SKM-1 (cell line): ENCODE data around the gene RARB.

Experiments
- DNase-seq: peaks from one replicate; lab custom pipeline; 2025; ENCODE audit not compliant: unreplicated experiment; lab: John Stamatoyannopoulos, UW

RARB gene

DNA sequence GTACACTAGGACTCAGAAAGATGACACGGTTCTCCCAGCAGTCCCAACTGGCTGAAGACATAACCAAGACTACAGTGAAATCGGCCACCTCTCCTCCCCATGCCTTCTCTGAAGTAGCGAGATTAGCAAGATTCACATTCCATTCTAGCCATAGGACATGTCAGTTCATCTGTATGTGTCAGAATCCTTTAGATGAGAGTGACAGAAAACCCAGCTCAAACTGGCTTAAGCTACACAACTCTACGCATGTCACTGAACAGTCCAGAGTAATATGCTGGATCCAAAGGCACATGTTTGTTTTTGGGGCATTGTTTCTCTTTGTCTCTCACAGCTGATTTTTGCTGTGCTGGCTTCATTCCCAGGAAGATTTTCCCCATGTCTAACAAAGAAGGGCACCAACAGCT is 75.8 kb downstream of the RARB start:
- DNase-seq, result no peak

DNA sequence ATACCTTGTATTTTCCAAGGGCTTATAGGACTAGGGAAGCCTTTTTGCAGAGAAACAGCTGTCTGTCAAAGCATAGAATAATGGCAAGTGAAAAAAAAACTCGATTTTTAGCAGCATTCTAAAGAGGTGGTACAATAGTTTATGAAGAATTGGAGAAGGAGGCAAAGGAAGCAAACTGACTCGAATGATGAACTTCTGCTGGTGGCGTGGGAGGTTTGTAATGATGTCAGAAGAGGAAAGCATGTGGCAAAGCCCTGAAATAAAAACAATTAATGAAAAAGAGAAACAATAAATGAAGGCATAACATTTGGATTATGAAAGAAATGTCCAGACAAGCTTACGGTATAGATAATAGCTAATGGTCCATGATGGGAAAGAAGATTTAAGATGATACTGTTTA is 77.5 kb downstream of the RARB start:
- DNase-seq, result no peak

DNA sequence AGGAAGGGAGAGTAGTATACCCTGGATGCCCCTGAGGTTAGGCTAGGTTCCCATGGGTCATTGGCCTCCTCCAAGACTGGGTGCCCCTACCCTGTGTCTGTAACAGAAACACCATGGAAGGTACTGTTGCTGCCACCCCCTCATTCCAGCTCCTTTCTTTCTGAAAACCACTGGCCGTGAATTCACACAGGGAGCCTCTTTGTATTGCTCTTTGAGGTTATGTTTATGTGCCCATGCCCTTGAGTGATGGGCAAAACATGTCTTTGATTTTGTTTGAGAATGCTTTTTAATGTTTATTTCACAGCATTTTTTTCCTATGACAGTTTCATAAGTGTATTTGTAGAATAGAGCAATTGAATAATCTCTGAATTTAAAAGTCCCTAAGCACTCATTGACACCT is 79.7 kb downstream of the RARB start:
- no peak for DNase-seq

DNA sequence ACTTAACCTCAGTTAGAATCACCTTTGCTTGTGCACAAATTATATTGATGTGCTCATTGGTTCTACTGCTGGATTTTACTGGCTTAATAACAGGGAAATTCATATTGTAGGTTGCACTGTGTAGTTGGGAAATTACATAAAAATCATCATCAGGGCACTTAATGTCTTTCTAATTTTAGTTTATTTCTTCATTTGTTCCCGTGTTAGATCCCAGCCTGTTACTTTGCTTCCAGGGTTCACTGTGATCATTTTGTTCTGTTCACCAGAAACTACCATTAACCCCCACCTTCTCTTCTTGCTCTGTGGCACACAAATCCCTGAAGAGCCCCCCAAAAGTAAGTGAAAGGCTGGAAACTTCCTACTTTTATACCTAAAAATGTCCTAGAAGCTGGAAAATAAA is 80.4 kb downstream of the RARB start:
- no peak for DNase-seq

- DNase-seq, result no peak
Observed at GRCh38 chr3:25508901-25509300, 80.8 kb downstream of the RARB start.

DNA sequence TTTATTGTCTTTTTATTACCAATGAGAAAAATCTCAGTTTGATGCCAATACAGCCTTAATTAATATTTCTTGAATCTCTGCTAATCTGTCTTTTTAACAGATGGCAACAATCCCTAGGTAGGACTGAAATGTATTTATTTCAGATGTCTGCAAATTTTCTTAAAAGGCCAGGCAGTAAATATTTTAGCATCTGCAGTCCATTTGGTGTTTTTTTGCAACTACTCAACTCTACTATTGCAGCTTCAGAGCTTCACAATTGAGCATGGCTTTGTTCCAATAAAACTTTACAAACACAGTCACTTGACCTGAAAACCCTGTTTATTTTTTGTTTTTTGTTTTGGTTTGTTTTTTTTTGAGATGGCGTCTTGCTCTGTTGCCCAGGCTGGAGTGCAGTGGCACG is 82.7 kb downstream of the RARB start:
- DNase-seq, result no peak

DNA sequence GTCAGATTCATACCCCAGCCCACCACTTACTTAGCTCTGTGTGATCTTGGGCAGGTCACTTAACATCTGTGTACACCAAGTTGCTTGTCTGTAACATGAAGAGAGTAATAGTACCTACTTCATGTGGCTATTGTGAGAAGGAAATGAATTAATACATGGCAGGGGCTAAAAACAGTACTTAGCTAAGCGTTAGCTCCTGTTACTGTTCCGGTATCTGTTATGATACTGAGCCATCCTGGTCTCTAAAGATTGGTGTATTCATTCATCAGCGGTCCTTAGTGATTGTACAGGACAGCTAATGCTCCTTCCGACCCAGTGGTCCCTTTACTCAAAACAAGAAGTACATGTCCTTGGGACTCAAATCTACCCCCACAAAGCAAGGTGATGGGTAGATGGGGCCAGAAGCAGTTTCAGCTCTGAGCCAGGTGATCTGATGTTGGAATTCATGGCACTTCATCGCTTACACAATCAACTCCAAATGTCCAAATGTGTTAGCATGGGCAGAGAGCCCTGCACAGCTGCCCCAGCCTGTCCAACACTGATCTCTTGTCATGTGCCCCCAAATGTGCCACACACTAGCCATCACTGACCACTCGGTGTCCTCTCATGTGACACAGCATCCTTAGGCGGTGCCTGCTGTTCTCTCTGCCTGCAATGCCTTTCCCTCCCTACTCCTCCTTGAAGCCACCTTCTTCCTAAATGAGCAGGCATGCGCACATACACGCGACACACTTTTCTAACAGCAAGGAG is 84.1 kb downstream of the RARB start:
- no peak for DNase-seq

GRCh38 chr3:25513642-25514266 is 85.7 kb downstream of the RARB start:
- DNase-seq, result no peak

DNA sequence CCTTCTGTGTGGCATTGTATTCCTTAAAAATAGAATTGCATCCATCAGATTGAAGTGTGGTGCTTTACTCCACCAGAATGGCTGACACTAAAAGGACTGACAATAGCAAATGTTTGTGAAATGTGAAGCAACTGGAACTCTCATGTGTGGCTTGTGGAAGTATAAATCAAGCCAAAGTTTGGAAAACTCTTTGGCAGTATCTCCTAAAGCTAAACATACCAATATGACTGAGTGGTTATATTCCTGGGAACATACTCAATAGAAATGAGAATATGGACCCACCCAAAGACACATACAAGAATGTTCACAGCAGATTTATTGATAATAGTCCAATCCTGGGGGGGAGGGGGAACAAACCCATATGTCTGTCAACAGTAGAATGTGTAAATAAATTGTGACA is 87.1 kb downstream of the RARB start:
- DNase-seq, result no peak

GRCh38 chr3:25520926-25521559 is 93.0 kb downstream of the RARB start:
- no peak for DNase-seq

DNA sequence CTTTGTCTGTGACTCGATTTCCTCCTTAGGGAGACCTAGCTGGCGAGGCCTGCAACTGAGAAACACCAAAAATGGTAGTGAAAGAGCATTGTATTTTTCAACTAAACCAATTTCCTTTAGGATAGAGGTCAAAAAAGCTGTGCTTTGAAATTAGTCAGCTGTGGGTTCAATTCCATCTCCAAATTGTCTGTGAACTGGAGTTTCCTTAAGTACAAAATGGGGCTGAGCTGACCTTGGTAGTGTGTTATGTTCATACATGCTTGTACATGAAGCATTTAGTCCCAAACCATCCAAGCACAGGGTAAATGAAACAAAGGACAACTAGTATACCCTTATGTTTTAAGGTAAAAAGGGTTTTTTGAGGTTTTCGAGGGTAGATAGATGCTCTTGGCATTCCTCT is 99.3 kb downstream of the RARB start:
- no peak for DNase-seq

DNA sequence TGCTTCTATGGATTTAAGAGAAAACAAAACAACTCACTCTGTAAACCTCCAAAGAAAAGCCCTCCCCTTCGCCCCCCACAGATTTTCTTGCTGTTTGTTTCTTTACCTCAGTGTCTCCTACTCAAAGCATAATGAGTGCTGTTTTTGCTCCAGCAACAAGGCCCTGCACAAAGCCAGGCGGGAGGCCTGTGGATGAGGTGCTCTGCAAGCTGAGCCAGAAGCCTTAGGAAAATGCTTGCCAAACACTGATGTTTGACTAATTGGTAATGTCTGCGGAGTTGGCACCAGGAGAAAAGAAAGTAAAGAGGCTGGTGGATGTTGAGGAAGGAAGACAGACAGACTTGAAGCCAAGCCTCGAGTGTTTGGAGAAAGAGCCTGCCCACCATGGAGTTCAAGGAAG is 99.7 kb downstream of the RARB start:
- no peak for DNase-seq

GRCh38 chr3:25531971-25532370 is 103.9 kb downstream of the RARB start:
- no peak for DNase-seq

DNA sequence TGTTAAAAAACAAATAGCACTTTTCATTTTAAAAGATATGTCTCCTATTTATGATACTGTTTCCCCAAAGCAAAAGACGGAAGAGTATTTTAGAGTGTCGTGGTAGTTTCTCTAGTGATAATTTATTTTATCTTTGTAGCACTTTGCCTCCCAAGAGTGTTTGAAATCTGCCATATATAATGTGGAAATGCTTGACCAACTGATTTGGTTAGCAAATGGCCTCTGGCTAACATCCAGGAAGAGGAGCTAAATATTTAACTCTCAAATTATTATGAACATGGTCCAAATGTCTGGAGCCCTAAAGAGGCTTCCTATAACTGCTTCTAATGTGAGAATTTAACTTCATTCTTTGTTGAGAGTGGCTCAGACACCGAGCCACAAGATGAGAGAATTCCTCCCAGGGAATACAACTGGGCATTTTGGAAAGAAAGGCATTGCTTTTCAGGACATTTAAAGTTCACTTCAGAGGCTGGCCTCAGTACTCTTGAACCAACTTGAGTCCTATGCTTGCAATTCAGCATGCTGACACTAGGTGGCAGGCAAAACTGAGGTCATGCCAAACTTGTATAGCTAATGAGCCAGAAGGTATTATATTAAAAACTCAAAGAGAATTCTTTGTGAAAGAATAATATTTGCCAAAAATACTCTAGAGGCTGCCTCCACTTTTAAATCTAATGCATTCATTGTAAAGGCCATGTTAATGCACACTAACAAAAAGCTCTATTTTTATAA is 104.5 kb downstream of the RARB start:
- no peak for DNase-seq

- DNase-seq, result no peak
Observed at GRCh38 chr3:25533399-25533798, 105.3 kb downstream of the RARB start.

GRCh38 chr3:25534007-25534406 is 105.9 kb downstream of the RARB start:
- no peak for DNase-seq

GRCh38 chr3:25536521-25537391 is 108.7 kb downstream of the RARB start:
- DNase-seq, result no peak

DNA sequence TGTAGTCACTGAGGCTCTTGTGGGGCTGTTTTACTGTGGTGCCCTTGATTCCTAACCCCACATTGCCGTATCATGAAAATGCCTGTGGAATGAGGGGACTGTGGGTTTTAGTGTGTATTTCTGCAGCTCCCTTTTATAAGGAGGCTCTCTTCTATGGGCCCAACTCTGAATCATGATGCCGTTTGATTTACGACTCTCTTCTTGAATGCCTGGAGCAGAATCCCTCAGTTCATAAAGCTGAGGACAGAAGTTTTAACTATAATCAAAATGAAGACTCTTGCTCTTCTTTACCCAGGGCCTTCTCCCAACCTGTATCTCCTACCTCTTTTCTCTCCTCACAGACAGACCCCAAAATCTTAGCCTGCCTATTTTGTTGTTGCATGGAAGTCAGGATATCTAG is 109.5 kb downstream of the RARB start:
- no peak for DNase-seq

DNA sequence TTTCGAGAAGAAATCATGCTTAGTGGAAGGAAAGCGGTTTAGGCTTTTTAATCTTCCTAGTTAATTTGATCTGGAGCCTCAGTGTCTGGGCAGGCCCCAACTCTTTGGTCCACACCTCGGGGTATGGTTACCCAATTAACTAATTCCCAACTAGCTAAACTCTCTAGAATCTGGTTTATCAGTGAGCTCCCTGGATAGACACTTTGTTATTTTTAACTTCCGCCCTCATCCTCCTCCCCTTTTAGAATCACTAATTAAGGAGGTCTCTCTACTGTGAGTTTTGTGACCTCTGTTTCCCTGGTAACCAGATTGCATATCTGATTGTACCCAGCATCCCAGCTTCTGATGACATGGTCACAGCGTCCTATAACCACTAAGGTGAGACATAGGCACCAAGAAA is 112.2 kb downstream of the RARB start:
- DNase-seq, result no peak

GRCh38 chr3:25542492-25543039 is 114.5 kb downstream of the RARB start:
- DNase-seq, result no peak

- no peak for DNase-seq
Observed at GRCh38 chr3:25547103-25547502, 119.0 kb downstream of the RARB start.
